Lower lobe of right lung (tissue), 2 donors: Measurements from ENCODE around the gene MALT1. TPM values are rescaled to one million over a fixed set of nuclear protein-coding genes. Genes with fewer than 3 reads are reported as not detected.

Source experiments
- ATAC-seq, 2 donors: fragments of 200-7000 bp; cut with Tn5 transposase; one replicate each; pipeline ENCODE4 v1.9.1; 2020 to 2022; ENCODE audit warnings: mild to moderate bottlenecking in 2 of 2, moderate library complexity in 2 of 2
- DNase-seq: peaks from one replicate; pipeline ENCODE4 v3.0.0-alpha.2; 2020
- H3K27ac ChIP-seq: fragments of 200-600 bp; one replicate; pipeline ENCODE4 v1.8.0; 2022
- H3K27me3 ChIP-seq: fragments of 200-600 bp; one replicate; pipeline ENCODE4 v1.8.0; 2022; ENCODE audit warnings: low read depth
- H3K36me3 ChIP-seq: fragments of 200-600 bp; one replicate; pipeline ENCODE4 v1.8.0; 2022; ENCODE audit warnings: mild to moderate bottlenecking
- H3K4me1 ChIP-seq: fragments of 200-600 bp; one replicate; pipeline ENCODE4 v1.8.0; 2022
- H3K4me3 ChIP-seq: fragments of 200-600 bp; one replicate; pipeline ENCODE4 v1.8.0; 2022; ENCODE audit warnings: mild to moderate bottlenecking
- H3K9me3 ChIP-seq: fragments of 200-600 bp; one replicate; pipeline ENCODE4 v1.8.0; 2022
- intact Hi-C: fragments of 100-400 bp; cut with DNase I; formaldehyde crosslinking; loops from one replicate; pipeline ENCODE4 v1.11.0; 2022
- total RNA-seq: library from RNA; stranded (reverse); fragmentation: NEBNext Ultra II Directional; extraction: Animal tissue kit (Norgen Biotek cat#: 25700); gene quantifications from one replicate; pipeline ENCODE4 v1.2.1, GENCODE V29; 2021
- TF ChIP-seq, protein P1 (sequence below): fragments of 200-600 bp; IDR thresholded peaks from one replicate; pipeline ENCODE4 v1.8.0; 2022; ENCODE audit warnings: antibody characterized with exemption, mild to moderate bottlenecking
- donor health status: DM: no; HTN: yes; CAD: no; lungs with severe emphysema.

MALT1 gene
- total RNA-seq, 1 donor from 2014 or later = 23.1 TPM

DNA sequence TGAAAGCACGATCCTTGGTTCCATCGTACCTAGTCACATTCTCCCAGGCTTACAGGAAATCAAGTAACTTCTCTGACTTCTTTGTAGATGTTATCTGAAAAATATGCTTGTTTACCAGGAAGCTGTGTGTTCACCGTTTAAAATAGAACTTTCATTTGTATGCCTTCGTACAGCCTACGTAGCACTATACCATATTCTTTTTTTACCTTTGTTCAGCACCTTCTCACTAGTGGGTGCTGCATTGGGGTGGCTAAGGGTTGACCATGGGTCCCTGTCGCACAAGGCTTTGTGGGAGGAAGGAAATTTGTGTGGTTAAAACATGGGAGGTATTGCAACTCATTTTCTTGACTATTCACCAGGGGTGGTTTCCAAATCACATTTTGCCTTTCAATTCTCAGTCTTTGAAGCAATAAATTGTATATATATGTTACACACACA, 16.6 kb downstream of the MALT1 start:
- Histone ChIP-seq H3K27ac (no peak overlapping the region), H3K4me3 (no peak overlapping the region), H3K4me1 (peaks cover under 1% of the 10 kb centered on the region), H3K9me3 (no peaks in the 10 kb centered on the region), H3K36me3 (peaks cover 35% of the 10 kb centered on the region), H3K27me3 (no peaks in the 10 kb centered on the region)
- intact Hi-C loops = no loop called here
- no peak for DNase-seq
- peak; percentile 40 to 55 for ATAC-seq
- TF ChIP-seq, protein P1, sequence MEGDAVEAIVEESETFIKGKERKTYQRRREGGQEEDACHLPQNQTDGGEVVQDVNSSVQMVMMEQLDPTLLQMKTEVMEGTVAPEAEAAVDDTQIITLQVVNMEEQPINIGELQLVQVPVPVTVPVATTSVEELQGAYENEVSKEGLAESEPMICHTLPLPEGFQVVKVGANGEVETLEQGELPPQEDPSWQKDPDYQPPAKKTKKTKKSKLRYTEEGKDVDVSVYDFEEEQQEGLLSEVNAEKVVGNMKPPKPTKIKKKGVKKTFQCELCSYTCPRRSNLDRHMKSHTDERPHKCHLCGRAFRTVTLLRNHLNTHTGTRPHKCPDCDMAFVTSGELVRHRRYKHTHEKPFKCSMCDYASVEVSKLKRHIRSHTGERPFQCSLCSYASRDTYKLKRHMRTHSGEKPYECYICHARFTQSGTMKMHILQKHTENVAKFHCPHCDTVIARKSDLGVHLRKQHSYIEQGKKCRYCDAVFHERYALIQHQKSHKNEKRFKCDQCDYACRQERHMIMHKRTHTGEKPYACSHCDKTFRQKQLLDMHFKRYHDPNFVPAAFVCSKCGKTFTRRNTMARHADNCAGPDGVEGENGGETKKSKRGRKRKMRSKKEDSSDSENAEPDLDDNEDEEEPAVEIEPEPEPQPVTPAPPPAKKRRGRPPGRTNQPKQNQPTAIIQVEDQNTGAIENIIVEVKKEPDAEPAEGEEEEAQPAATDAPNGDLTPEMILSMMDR = no peak

DNA sequence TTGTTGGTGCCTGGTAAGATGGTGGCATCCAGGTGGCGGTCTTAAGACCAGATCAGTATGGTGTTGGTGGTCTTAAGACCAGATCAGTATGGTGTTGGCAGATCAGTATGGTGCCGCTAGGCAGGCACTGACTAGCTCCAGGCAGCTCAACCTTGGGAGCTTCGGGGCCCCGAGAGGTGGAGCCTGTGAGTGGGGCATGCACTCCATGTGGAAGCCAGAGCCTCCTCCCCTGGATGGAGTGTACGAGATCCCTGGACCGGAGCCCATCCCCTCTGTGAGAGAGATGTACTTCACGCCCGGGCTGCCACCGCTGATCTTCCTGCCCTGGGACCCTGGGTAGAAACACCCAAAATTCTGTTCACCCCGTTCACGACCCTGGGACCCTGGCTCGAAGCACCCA, 19.0 kb downstream of the MALT1 start:
- ATAC-seq = peak in 1 of 2 donors; percentile 17
- Histone ChIP-seq H3K4me1 (no peaks in the 10 kb centered on the region), H3K9me3 (no peaks in the 10 kb centered on the region), H3K27ac (no peak overlapping the region), H3K27me3 (no peaks in the 10 kb centered on the region), H3K36me3 (peaks cover 26% of the 10 kb centered on the region), H3K4me3 (no peak overlapping the region)
- intact Hi-C loops = no loop called here
- TF ChIP-seq, protein P1 = no peak
- DNase-seq = no peak

DNA sequence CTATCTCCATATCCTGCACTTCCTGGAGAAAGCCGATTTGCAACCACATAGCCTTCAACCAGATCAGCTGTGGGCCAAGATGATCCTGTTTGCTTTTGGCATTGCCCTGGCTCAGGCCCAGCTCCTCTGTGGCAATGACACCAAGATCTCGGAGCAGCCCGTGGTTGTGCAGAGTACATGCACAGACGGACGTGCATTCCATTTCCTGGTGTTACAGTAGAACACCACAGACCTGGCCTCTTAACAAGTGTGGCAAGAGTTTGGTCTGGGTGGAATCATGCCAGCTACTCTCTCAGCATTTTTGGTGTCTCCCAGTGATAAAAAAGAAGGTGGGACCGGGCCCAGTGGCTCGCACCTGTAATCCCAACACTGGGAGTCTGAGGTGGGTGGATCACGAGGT, 20.0 kb downstream of the MALT1 start:
- peaks cover 16% of the 10 kb centered on the region for H3K36me3 ChIP-seq
- H3K4me3 ChIP-seq = no peak overlapping the region
- H3K4me1 ChIP-seq = no peaks in the 10 kb centered on the region
- no peaks in the 10 kb centered on the region for H3K9me3 ChIP-seq
- ATAC-seq (peak in 1 of 2 donors; percentile 51), DNase-seq (no peak)
- TF ChIP-seq, protein P1 = no peak
- no peaks in the 10 kb centered on the region for H3K27me3 ChIP-seq
- no peak overlapping the region for H3K27ac ChIP-seq
- intact Hi-C loops = no loop called here

DNA sequence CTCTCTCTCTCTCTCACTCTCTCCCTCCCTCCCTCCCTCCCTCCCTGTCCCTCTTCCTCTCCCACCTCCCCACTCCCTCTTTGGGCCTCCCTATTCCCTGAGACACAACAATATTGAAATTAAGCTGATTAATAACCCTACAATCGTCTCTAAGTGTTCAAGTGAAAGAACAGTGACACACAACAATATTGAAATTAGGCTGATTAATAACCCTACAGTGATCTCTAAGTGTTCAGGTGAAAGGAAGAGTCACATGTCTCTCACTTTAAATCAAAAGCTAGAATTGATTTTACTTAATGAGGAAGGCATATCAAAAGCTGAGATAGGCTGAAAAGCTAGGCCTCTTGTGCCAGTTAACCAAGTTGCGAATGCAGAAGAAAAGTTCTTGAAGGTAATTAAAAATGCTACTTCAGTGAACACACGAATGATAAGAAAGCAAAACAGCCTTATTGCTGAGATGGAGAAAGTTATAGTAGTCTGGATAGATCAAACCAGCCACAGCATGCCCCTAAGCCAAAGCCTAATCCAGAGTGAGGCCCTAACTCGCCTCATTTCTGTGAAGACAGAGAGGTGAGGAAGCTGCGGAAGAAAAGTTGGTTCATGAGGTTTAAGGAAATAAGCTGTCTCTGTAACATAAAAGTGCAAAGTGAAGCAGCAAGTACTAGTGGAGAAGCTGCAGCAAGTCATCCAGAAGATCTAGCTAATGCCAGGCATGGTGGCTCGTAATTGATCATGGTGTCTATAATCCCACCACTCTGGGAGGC, 21.3 kb downstream of the MALT1 start:
- no peaks in the 10 kb centered on the region for H3K4me1 ChIP-seq
- DNase-seq = no peak
- intact Hi-C loops = no loop called here
- H3K27me3 ChIP-seq = no peaks in the 10 kb centered on the region
- H3K9me3 ChIP-seq = no peaks in the 10 kb centered on the region
- H3K4me3 ChIP-seq = no peak overlapping the region
- H3K36me3 ChIP-seq = peaks cover 21% of the 10 kb centered on the region
- ATAC-seq = no peak
- H3K27ac ChIP-seq = no peak overlapping the region
- TF ChIP-seq, protein P1 = no peak

DNA sequence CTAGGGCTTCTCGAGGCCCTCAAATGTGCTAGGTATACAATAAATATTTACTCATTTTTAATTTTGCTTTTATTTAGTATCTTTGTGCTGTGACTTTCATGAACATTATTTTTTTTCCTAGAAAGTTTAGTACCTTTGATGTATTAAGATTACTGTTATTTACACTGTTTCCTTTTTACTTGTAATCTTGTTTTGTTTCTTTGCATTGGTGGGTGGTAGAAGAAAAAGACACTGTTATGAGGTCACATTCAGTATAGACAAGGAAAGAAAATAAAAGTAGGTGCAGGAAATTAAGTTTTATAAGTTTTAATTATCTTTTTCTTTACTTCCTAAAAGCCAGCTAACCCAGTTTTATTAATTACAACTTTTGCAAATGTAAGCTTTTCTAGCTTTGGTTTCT, 23.0 kb downstream of the MALT1 start:
- H3K9me3 ChIP-seq = no peaks in the 10 kb centered on the region
- H3K4me1 ChIP-seq = no peaks in the 10 kb centered on the region
- DNase-seq (no peak), ATAC-seq (no peak)
- no peak overlapping the region for H3K27ac ChIP-seq
- TF ChIP-seq, protein P1 = no peak
- intact Hi-C loops = no loop called here
- peaks cover 29% of the 10 kb centered on the region for H3K36me3 ChIP-seq
- no peak overlapping the region for H3K4me3 ChIP-seq
- H3K27me3 ChIP-seq = no peaks in the 10 kb centered on the region
